Ovary (tissue), 3 donors: Measurements from ENCODE around the gene PXDC1.

Experiments
- CTCF ChIP-seq, 3 donors: fragments of 450-650 bp in 2 of 3; fragments of 200-600 bp in 1 of 3; IDR thresholded peaks; one replicate each; pipeline versions ENCODE4 v1.5.1 to v1.8.0; 2016 to 2022; ENCODE audit warnings: antibody characterized with exemption in 3 of 3, mild to moderate bottlenecking in 1 of 3
- EP300 ChIP-seq: sonication (generic); formaldehyde crosslinking; IDR thresholded peaks from one replicate; pipeline ENCODE4 v1.6.1; 2017; ENCODE audit warnings: antibody characterized with exemption
- POLR2A ChIP-seq: fragments of 450-650 bp; IDR thresholded peaks from one replicate; pipeline ENCODE4 v1.6.1; 2017; ENCODE audit warnings: antibody characterized with exemption, mild to moderate bottlenecking, moderate library complexity
- donor health status: DM: no; HTN: no; CAD: no.

- TF ChIP-seq EP300 (no peak), POLR2A (no peak), CTCF (IDR thresholded peaks at IDR 0.05) (no peak)
These were observed 44.6 kb upstream of the PXDC1 start for GRCh38 chr6:3795836-3796718.
